Endothelial cell of umbilical vein (primary cell): ENCODE measurements around the gene AP1G2. TPM values are rescaled to one million over a fixed set of nuclear protein-coding genes. Genes with fewer than 3 reads are reported as not detected.

Experiments
- BruUV-seq: library from RNA; stranded (reverse); fragments of 400-500 nt; replicated peaks from 2 replicates; lab custom pipeline; 2021; lab: Mats Ljungman, UMichigan
- CTCF ChIA-PET: fragments of 300-600, 350-600 bp; sonication (Branson Sonifier 250); formaldehyde crosslinking; loops from one replicate; lab custom pipeline; 2021; ENCODE audit warnings: antibody characterized with exemption, inconsistent platforms; lab: Charles Lee
- POLR2A ChIA-PET: fragments of 300-600, 350-600 bp; sonication (Branson Sonifier 250); formaldehyde crosslinking; loops from one replicate; lab custom pipeline; 2021; ENCODE audit warnings: antibody characterized with exemption, inconsistent platforms; lab: Charles Lee
- DNase-seq: peaks from one replicate; pipeline ENCODE4 v3.0.0-alpha.2; 2011; ENCODE audit warnings: low read depth, low spot score
- FAIRE-seq: peaks from 2 replicates; lab custom pipeline; 2011; peaks lifted over from hg19 to GRCh38; lab: Jason Lieb, UNC
- H2AFZ ChIP-seq: 2 replicates; pipeline ENCODE4 v1.6.0; 2012; ENCODE audit warnings: low read depth, low read length, control low read depth, inconsistent platforms
- H3K27ac ChIP-seq: 2 replicates; pipeline ENCODE4 v1.5.1; 2011; ENCODE audit warnings: low read depth, mild to moderate bottlenecking, control low read depth, low read length, moderate library complexity; ENCODE audit not compliant: insufficient read depth
- H3K27me3 ChIP-seq, 2 experiments: 2 replicates each; pipeline versions ENCODE4 v1.6.0 to v1.6.1; 2011; ENCODE audit warnings: low read length in 2 of 2, mixed read lengths in 1 of 2; ENCODE audit not compliant: control insufficient read depth in 2 of 2, insufficient read depth in 2 of 2
- H3K36me3 ChIP-seq, 2 experiments: 2 replicates in 1 of 2; 3 replicates in 1 of 2; pipeline ENCODE4 v1.5.1; 2011; ENCODE audit warnings: low read length in 2 of 2, mild to moderate bottlenecking in 1 of 2, moderate library complexity in 1 of 2; ENCODE audit not compliant: control insufficient read depth in 2 of 2, insufficient read depth in 2 of 2; ENCODE audit errors: extremely low read depth in 1 of 2
- H3K4me1 ChIP-seq: 3 replicates; pipeline ENCODE4 v1.5.1; 2011; ENCODE audit warnings: mild to moderate bottlenecking, low read length; ENCODE audit not compliant: control insufficient read depth, insufficient read depth; ENCODE audit errors: extremely low read depth
- H3K4me2 ChIP-seq: 2 replicates; pipeline ENCODE4 v1.6.1; 2011; ENCODE audit warnings: low read length, control low read depth, mixed read lengths; ENCODE audit not compliant: insufficient read depth
- H3K4me3 ChIP-seq, 3 experiments: fragments of 200-600 bp in 1 of 3; sonication (generic), shearing (Covaris generic) in 1 of 3; replicated peaks in 1 of 3; 2 replicates each; pipeline ENCODE4 v1.5.1; 2011 to 2016; ENCODE audit warnings: control low read depth in 3 of 3, low read length in 3 of 3, mild to moderate bottlenecking in 2 of 3, inconsistent platforms in 1 of 3, low read depth in 1 of 3, moderate library complexity in 1 of 3; ENCODE audit not compliant: insufficient read depth in 1 of 3
- H3K79me2 ChIP-seq: 2 replicates; pipeline ENCODE4 v1.6.0; 2012; ENCODE audit warnings: low read length, inconsistent platforms; ENCODE audit not compliant: control insufficient read depth, insufficient read depth
- H3K9ac ChIP-seq: replicated peaks from 2 replicates; pipeline ENCODE3; 2011; ENCODE audit warnings: low read length, control low read depth; ENCODE audit not compliant: insufficient read depth; ENCODE audit errors: extremely low read depth
- H3K9me1 ChIP-seq: replicated peaks from 3 replicates; pipeline ENCODE4 v1.6.0; 2011; ENCODE audit warnings: mild to moderate bottlenecking, low read length; ENCODE audit not compliant: control insufficient read depth, insufficient read depth; ENCODE audit errors: extremely low read depth
- H3K9me3 ChIP-seq: replicated peaks from 2 replicates; pipeline ENCODE4 v1.5.1; 2012; ENCODE audit warnings: low read length, inconsistent platforms; ENCODE audit not compliant: control insufficient read depth, insufficient read depth
- H4K20me1 ChIP-seq: replicated peaks from 2 replicates; pipeline ENCODE3; 2011; ENCODE audit warnings: mild to moderate bottlenecking, low read length; ENCODE audit not compliant: control insufficient read depth, insufficient read depth; ENCODE audit errors: extremely low read depth
- EZH2 ChIP-seq: IDR thresholded peaks from 2 replicates; pipeline ENCODE4 v1.6.1; 2012; ENCODE audit warnings: borderline replicate concordance, low read depth, mild to moderate bottlenecking, moderate library complexity, low read length, inconsistent platforms; ENCODE audit not compliant: severe bottlenecking
- FOS ChIP-seq: IDR thresholded peaks from 2 replicates; pipeline ENCODE4 v1.6.1; 2011; ENCODE audit warnings: mild to moderate bottlenecking, low read length, moderate library complexity, borderline replicate concordance; ENCODE audit not compliant: insufficient read depth
- GATA2 ChIP-seq: IDR thresholded peaks from 2 replicates; pipeline ENCODE4 v1.7.0; 2011; ENCODE audit warnings: low read depth, mild to moderate bottlenecking, moderate library complexity, mixed read lengths, low read length; ENCODE audit not compliant: insufficient read length, insufficient read depth
- JUN ChIP-seq: IDR thresholded peaks from 2 replicates; pipeline ENCODE4 v1.6.1; 2011; ENCODE audit warnings: borderline replicate concordance, low read depth; ENCODE audit not compliant: insufficient read length, insufficient read depth
- MAX ChIP-seq: IDR thresholded peaks from 2 replicates; pipeline ENCODE4 v1.6.1; 2011; ENCODE audit not compliant: insufficient read depth, insufficient read length
- MYC ChIP-seq: IDR thresholded peaks from one replicate; pipeline ENCODE4 v1.6.1; 2011; ENCODE audit warnings: mild to moderate bottlenecking, low read depth, low read length
- POLR2A ChIP-seq: IDR thresholded peaks from 2 replicates; pipeline ENCODE4 v1.6.1; 2012; ENCODE audit warnings: low read depth, mild to moderate bottlenecking, control low read depth, low read length
- POLR2AphosphoS5 ChIP-seq: IDR thresholded peaks from 2 replicates; pipeline ENCODE4 v1.6.1; 2012; ENCODE audit warnings: low read depth, mild to moderate bottlenecking, control low read depth, low read length, moderate library complexity; ENCODE audit not compliant: insufficient read depth
- dilution Hi-C: fragments of 300-500 bp; cut with MboI; formaldehyde crosslinking; loops from one replicate; pipeline ENCODE4 v1.15.0; 2019; ENCODE audit warnings: low sequenced_read_pairs; ENCODE audit not compliant: extremely low pct_ligation_motif_present
- intact Hi-C: fragments of 100-400 bp; cut with micrococcal nuclease; formaldehyde crosslinking; loops from one replicate; pipeline ENCODE4 v1.10.0; 2022
- polyA plus RNA-seq, 4 experiments: library from polyadenylated mRNA; depleted of rRNA in 3 of 4; stranded (reverse) in 3 of 4; unstranded in 1 of 4; fragments of >200 nt; gene quantifications; 2 replicates each; pipeline versions ENCODE4 v1.2.1 to v1.2.3, GENCODE V29; 2011 to 2012; ENCODE audit warnings: missing spikeins in 1 of 4
- total RNA-seq: library from RNA; stranded (reverse); gene quantifications from 2 replicates; pipeline ENCODE4 v1.2.3, GENCODE V29; 2021
- TF ChIP-seq, protein P1 (sequence below), 2 donors: IDR thresholded peaks; 1 replicate in 1 of 2; 2 replicates in 1 of 2; pipeline ENCODE4 v1.5.1; 2011; ENCODE audit warnings: low read length in 2 of 2, mild to moderate bottlenecking in 2 of 2, moderate library complexity in 2 of 2, control low read depth in 1 of 2, inconsistent platforms in 1 of 2, low read depth in 1 of 2; ENCODE audit not compliant: insufficient read depth in 1 of 2; ENCODE audit errors: extremely low read depth in 1 of 2

AP1G2 gene
- total and polyA plus RNA-seq, 2 donors (not counting 3 experiments of a cell fraction or from before 2014, with no cell fraction given): 39.0 to 55.8 TPM

DNA sequence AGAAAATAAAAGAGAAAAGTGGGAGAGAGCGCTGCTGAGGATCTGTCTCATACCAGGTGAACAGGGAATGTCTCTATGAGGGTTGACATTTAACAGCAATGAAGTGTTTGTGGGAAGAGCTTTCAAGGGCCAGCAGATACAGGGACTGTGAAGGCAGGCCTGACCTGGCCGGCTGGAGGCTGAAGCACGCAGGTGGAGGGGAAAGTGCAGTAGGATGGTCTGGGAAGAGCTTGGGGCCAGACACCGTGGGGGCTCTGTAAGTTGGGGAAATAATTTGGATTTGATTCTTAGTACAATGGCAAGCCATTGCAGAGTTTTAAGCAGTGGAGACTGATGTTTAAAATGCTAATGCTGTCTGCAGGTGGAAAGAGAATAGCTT, 44.8 kb upstream of the AP1G2 start:
- intact Hi-C loops: no loop called here
- Histone ChIP-seq H2AFZ (no peak overlapping the region), H3K27ac (no peak overlapping the region), H3K9me3 (no peaks in the 10 kb centered on the region), H3K9me1 (no peaks in the 10 kb centered on the region), H3K9ac (no peak overlapping the region), H3K4me3 (no peak overlapping the region), H3K79me2 (no peaks in the 10 kb centered on the region), H3K36me3 (no peaks in the 10 kb centered on the region), H3K27me3 (no peaks in the 10 kb centered on the region), H4K20me1 (no peaks in the 10 kb centered on the region), H3K4me2 (no peak overlapping the region), H3K4me1 (no peaks in the 10 kb centered on the region)
- POLR2A ChIA-PET: no interaction called here
- TF ChIP-seq MAX: no peak
- no peak for TF ChIP-seq JUN
- TF ChIP-seq GATA2: no peak
- no peak for TF ChIP-seq POLR2AphosphoS5
- dilution Hi-C loops: no loop called here
- DNase-seq (no peak), FAIRE-seq (no peak)
- no TSS peak for BruUV-seq
- CTCF ChIA-PET: interaction anchor here (0.9 to 2.5 kb wide), 3 partner anchors 20 to 55 kb away, joined by 3 to 12 read pairs (median 3); partner anchors contain the start of gene DHRS2

DNA sequence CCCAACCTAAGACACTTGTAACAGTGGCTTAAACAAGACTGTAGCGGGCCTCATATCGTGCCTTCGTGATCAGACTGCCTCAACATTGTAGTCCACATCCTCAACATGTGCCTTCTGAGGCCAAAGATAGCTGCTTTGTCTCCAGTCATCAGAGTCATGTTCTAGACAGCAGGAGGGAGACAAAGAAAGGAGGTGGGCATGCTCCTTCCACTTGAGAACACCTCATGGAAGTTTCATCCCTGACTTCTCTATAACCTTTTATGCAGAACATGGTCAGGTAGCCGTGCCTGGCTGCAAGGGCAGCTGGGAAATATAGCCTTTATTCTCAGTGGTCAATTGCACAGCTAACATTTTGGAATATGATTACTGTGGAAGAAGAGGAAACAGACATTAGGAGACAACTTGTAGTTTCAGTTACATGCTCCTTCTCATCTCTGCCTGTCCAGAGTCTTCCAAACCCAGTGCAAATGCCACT, 43.3 kb upstream of the AP1G2 start:
- Histone ChIP-seq H3K9me1 (no peaks in the 10 kb centered on the region), H3K4me3 (no peak overlapping the region), H3K9ac (no peak overlapping the region), H3K4me1 (no peaks in the 10 kb centered on the region), H3K27ac (no peak overlapping the region), H4K20me1 (no peaks in the 10 kb centered on the region), H3K4me2 (no peak overlapping the region), H3K36me3 (no peaks in the 10 kb centered on the region), H3K79me2 (no peaks in the 10 kb centered on the region), H3K9me3 (no peaks in the 10 kb centered on the region), H2AFZ (no peak overlapping the region), H3K27me3 (no peaks in the 10 kb centered on the region)
- dilution Hi-C loops: no loop called here
- TF ChIP-seq POLR2AphosphoS5 (no peak), JUN (no peak), MAX (no peak), MYC (no peak), POLR2A (no peak), EZH2 (no peak), FOS (no peak), GATA2 (no peak)
- TF ChIP-seq, protein P1, sequence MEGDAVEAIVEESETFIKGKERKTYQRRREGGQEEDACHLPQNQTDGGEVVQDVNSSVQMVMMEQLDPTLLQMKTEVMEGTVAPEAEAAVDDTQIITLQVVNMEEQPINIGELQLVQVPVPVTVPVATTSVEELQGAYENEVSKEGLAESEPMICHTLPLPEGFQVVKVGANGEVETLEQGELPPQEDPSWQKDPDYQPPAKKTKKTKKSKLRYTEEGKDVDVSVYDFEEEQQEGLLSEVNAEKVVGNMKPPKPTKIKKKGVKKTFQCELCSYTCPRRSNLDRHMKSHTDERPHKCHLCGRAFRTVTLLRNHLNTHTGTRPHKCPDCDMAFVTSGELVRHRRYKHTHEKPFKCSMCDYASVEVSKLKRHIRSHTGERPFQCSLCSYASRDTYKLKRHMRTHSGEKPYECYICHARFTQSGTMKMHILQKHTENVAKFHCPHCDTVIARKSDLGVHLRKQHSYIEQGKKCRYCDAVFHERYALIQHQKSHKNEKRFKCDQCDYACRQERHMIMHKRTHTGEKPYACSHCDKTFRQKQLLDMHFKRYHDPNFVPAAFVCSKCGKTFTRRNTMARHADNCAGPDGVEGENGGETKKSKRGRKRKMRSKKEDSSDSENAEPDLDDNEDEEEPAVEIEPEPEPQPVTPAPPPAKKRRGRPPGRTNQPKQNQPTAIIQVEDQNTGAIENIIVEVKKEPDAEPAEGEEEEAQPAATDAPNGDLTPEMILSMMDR (IDR thresholded peaks at IDR 0.05; ENCODE audit: extremely low read depth in 1 of 2, insufficient read depth in 1 of 2, low read depth in 1 of 2, low read length in 2 of 2): no peak
- DNase-seq (no peak), FAIRE-seq (no peak)
- ChIA-PET POLR2A (no interaction called here), CTCF (interaction anchor here (1.1 to 1.4 kb wide), 2 partner anchors 21 to 22 kb away, joined by 3 read pairs; no protein-coding TSS in a partner anchor)
- intact Hi-C loops: no loop called here
- BruUV-seq: no TSS peak
